ENCODE measurements around the gene CCL1. TPM values are rescaled to one million over a fixed set of nuclear protein-coding genes. Genes with fewer than 3 reads are reported as not detected.

Gene CCL1
- total and polyA plus RNA-seq, 9 of the 15 experiments (the other 6 are each of a cell fraction or from before 2014, with no cell fraction given), result 0.45 TPM; not detected in 8

GRCh38 chr17:34401165-34401564, 38.1 kb upstream of the CCL1 start:
- no peak for ATAC-seq
- Histone ChIP-seq H3K9ac (ENCODE audit: insufficient read depth in 1 of 2, low read depth in 2 of 2, low read length in 2 of 2) (no peak overlapping the region), H3K79me2 (ENCODE audit: control insufficient read depth, insufficient read depth, low read length) (no peaks in the 10 kb centered on the region), H3K27me3 (ENCODE audit: control insufficient read depth in 2 of 2, insufficient read depth in 2 of 2, low read length in 2 of 2) (no peaks in the 10 kb centered on the region; a peak in 1 of 5 replicates), H3K9me1 (ENCODE audit: control insufficient read depth, insufficient read depth, low read length) (no peaks in the 10 kb centered on the region), H3K36me3 (ENCODE audit: control insufficient read depth, insufficient read depth, low read length) (no peaks in the 10 kb centered on the region), H3K4me3 (no peak overlapping the region), H4K20me1 (replicated peaks; ENCODE audit: control insufficient read depth, insufficient read depth, low read length) (no peaks in the 10 kb centered on the region), H2AFZ (ENCODE audit: low read depth, low read length) (no peak overlapping the region), H3K27ac (ENCODE audit: extremely low read depth, low read depth, low read length) (no peak overlapping the region), H3K4me2 (ENCODE audit: insufficient read depth, low read length) (no peak overlapping the region), H3K4me1 (replicated peaks in 1 of 2; ENCODE audit: control insufficient read depth in 2 of 2, insufficient read depth in 2 of 2, low read length in 2 of 2) (peaks cover 0 to 9% of the 10 kb centered on the region in 2 experiments; a peak in 3 of 5 replicates), H3K9me3 (replicated peaks; ENCODE audit: control insufficient read depth, insufficient read depth, low read depth, low read length) (no peaks in the 10 kb centered on the region)
- WGBS (ENCODE audit: insufficient coverage, low coverage, missing lambda C conversion rate), result 61% methylated on average over 5 of the region's 5 CpGs
- intact Hi-C loops (cut with micrococcal nuclease) (no loop called here), in situ Hi-C loops (cut with MboI) (no loop called here)
- BruUV-seq (replicated peaks), result no TSS peak
- ChIA-PET CTCF (ENCODE audit: low intra/inter-chr PET ratio) (no interaction called here), POLR2A (interaction anchor here (3.4 kb wide), 1 partner anchor 10 kb away, joined by 11 read pairs; no protein-coding TSS in a partner anchor)
- no peak for DNase-seq (ENCODE audit: extremely low read depth in 1 of 4, low spot score in 3 of 4)
- TF ChIP-seq PTBP1 (IDR thresholded peaks at IDR 0.05; ENCODE audit: low read depth, low read length), result no peak
- no peak for TF ChIP-seq THAP12 (CRISPR knock-in tag; IDR thresholded peaks at IDR 0.05)
- no peak for TF ChIP-seq PREB (CRISPR knock-in tag; IDR thresholded peaks at IDR 0.05)
- no peak for TF ChIP-seq NFE2 (IDR thresholded peaks at IDR 0.05; ENCODE audit: low read depth)
- TF ChIP-seq RBM34 (IDR thresholded peaks at IDR 0.05; ENCODE audit: borderline replicate concordance, insufficient read depth, low read length), result no peak
- FAIRE-seq, result no peak

All from K562 (cell line).